SU-DHL-6 (cell line): ENCODE measurements around the gene SLC1A1.

ENCODE experiments used
- H2AFZ ChIP-seq: fragments of 200-600 bp; sonication (generic); 2 replicates; pipeline ENCODE4 v1.6.1; 2014; ENCODE audit warnings: low read depth, mild to moderate bottlenecking, moderate library complexity, mixed read lengths, antibody characterized with exemption, low read length; ENCODE audit not compliant: severe bottlenecking
- H3F3A ChIP-seq: fragments of 200-600 bp; shearing (Covaris generic); 2 replicates; pipeline ENCODE4 v1.6.0; 2016; ENCODE audit warnings: antibody characterized with exemption, mild to moderate bottlenecking; ENCODE audit not compliant: insufficient read depth
- H3K27ac ChIP-seq: fragments of 200-600 bp; sonication (generic); 2 replicates; pipeline ENCODE4 v1.5.1; 2016; ENCODE audit warnings: low read depth, mild to moderate bottlenecking, low read length, moderate library complexity, mixed read lengths
- H3K27me3 ChIP-seq: fragments of 200-600 bp; sonication (generic), shearing (Covaris generic); 2 replicates; pipeline ENCODE4 v1.6.0; 2014; ENCODE audit warnings: mild to moderate bottlenecking, low read length
- H3K36me3 ChIP-seq: fragments of 200-600 bp; sonication (generic); 2 replicates; pipeline ENCODE4 v1.6.1; 2014; ENCODE audit warnings: mild to moderate bottlenecking, low read length, mixed read lengths
- H3K4me2 ChIP-seq: fragments of 300-600, 200-600 bp; shearing (Covaris generic), sonication (generic); 2 replicates; pipeline ENCODE4 v1.6.0; 2014; ENCODE audit warnings: low read length, low read depth, mild to moderate bottlenecking; ENCODE audit not compliant: poor library complexity, severe bottlenecking
- H3K4me3 ChIP-seq: fragments of 200-600 bp; sonication (generic); 2 replicates; pipeline ENCODE4 v1.5.1; 2014; ENCODE audit warnings: antibody characterized with exemption, low read length, mild to moderate bottlenecking, mixed read lengths; ENCODE audit not compliant: insufficient read depth, poor library complexity, severe bottlenecking
- H3K79me2 ChIP-seq: fragments of 200-600 bp; sonication (generic); 2 replicates; pipeline ENCODE4 v1.6.1; 2014; ENCODE audit warnings: mild to moderate bottlenecking, low read length, moderate library complexity; ENCODE audit not compliant: insufficient read depth
- H3K9ac ChIP-seq: fragments of 200-600 bp; sonication (generic); 2 replicates; pipeline ENCODE4 v1.7.0; 2014; ENCODE audit warnings: mild to moderate bottlenecking, low read length
- H3K9me2 ChIP-seq: fragments of 200-600 bp; sonication (generic); replicated peaks from 2 replicates; pipeline ENCODE4 v1.6.1; 2014; ENCODE audit warnings: low read length; ENCODE audit not compliant: insufficient read depth
- H3K9me3 ChIP-seq: fragments of 200-600 bp; sonication (generic); 2 replicates; pipeline ENCODE4 v1.6.1; 2014; ENCODE audit warnings: low read length, mixed read lengths; ENCODE audit not compliant: insufficient read depth
- H4K20me1 ChIP-seq: fragments of 200-600 bp; sonication (generic); 2 replicates; pipeline ENCODE4 v1.6.1; 2014; ENCODE audit warnings: low read depth, mild to moderate bottlenecking, antibody characterized with exemption, low read length, moderate library complexity, mixed read lengths
- CTCF ChIP-seq: fragments of 200-600 bp; sonication (generic); IDR thresholded peaks from one replicate; pipeline ENCODE4 v1.5.1; 2017; ENCODE audit warnings: antibody characterized with exemption, mild to moderate bottlenecking, low read length, moderate library complexity; ENCODE audit not compliant: insufficient read depth, poor library complexity, severe bottlenecking
- EZH2phosphoT487 ChIP-seq: fragments of 200-600 bp; sonication (generic), shearing (Covaris generic); conservative IDR thresholded peaks from 2 replicates; pipeline ENCODE4 v1.6.1; 2018; ENCODE audit warnings: mild to moderate bottlenecking, antibody characterized with exemption, low read length, moderate library complexity, mixed read lengths

Gene SLC1A1

GRCh38 chr9:4591123-4591500 is 100.8 kb downstream of the SLC1A1 start:
- H3K79me2 ChIP-seq: no peaks in the 10 kb centered on the region
- TF ChIP-seq EZH2phosphoT487 (no peak), CTCF (no peak)
- no peak overlapping the region for H3K4me2 ChIP-seq
- no peak overlapping the region for H3K27ac ChIP-seq
- H3K4me3 ChIP-seq: no peak overlapping the region
- no peak overlapping the region for H3K9ac ChIP-seq
- H3K9me2 ChIP-seq: no peaks in the 10 kb centered on the region
- no peaks in the 10 kb centered on the region for H3K9me3 ChIP-seq
- H4K20me1 ChIP-seq: no peaks in the 10 kb centered on the region
- no peaks in the 10 kb centered on the region for H3F3A ChIP-seq
- no peaks in the 10 kb centered on the region for H3K36me3 ChIP-seq
- H2AFZ ChIP-seq: no peak overlapping the region
- H3K27me3 ChIP-seq: no peaks in the 10 kb centered on the region

- TF ChIP-seq CTCF (no peak), EZH2phosphoT487 (no peak)
- H3F3A ChIP-seq: no peaks in the 10 kb centered on the region
- H3K27me3 ChIP-seq: no peaks in the 10 kb centered on the region
- no peaks in the 10 kb centered on the region for H3K36me3 ChIP-seq
- no peaks in the 10 kb centered on the region for H4K20me1 ChIP-seq
- H3K9me3 ChIP-seq: no peaks in the 10 kb centered on the region
- H3K27ac ChIP-seq: no peak overlapping the region
- no peak overlapping the region for H3K4me2 ChIP-seq
- H2AFZ ChIP-seq: no peak overlapping the region
- no peaks in the 10 kb centered on the region for H3K9me2 ChIP-seq
- H3K4me3 ChIP-seq: no peak overlapping the region
- H3K9ac ChIP-seq: no peak overlapping the region
- H3K79me2 ChIP-seq: no peaks in the 10 kb centered on the region
Measured at GRCh38 chr9:4592295-4592694, 102.0 kb downstream of the SLC1A1 start.

GRCh38 chr9:4592886-4593285 is 102.6 kb downstream of the SLC1A1 start:
- TF ChIP-seq CTCF: no peak
- no peak for TF ChIP-seq EZH2phosphoT487

More at GRCh38 chr9:4592886-4593285, 102.6 kb downstream of the SLC1A1 start:
- Histone ChIP-seq H3K36me3 (no peaks in the 10 kb centered on the region), H3K9me2 (no peaks in the 10 kb centered on the region), H3F3A (no peaks in the 10 kb centered on the region), H3K4me3 (no peak overlapping the region), H3K27ac (no peak overlapping the region), H3K9ac (no peak overlapping the region), H4K20me1 (no peaks in the 10 kb centered on the region), H3K4me2 (no peak overlapping the region), H3K27me3 (no peaks in the 10 kb centered on the region), H3K79me2 (no peaks in the 10 kb centered on the region), H3K9me3 (no peaks in the 10 kb centered on the region), H2AFZ (no peak overlapping the region)
